ENCODE measurements around the gene CLEC2D.
"Not testable (repeated sequence)": the region's sequence is repeated elsewhere in the genome, so short reads cannot be mapped to it uniquely, and the experiment has no call there.

CLEC2D gene

GRCh38 chr12:9707864-9708808, 38.6 kb downstream of the CLEC2D start:
- peak overlapping the region in 5 of 11 experiments; percentile 7 to 37 (median 15); a peak in 7 of 22 replicates for H3K27ac ChIP-seq
- no peak for TF ChIP-seq Cebpa-rat (IDR thresholded peaks at IDR 0.05)
- H3K9ac ChIP-seq, result 0 out of 22 replicates have a peak overlapping the region, but pooled peaks of 1 of the 11 experiments have one; percentile 5
- no peaks in the 10 kb centered on the region for H4K20me1 ChIP-seq
- peak overlapping the region in 5 of 11 experiments; percentile 13 to 76 (median 56); a peak in 8 of 22 replicates for H3K4me2 ChIP-seq
- H3K27me3 ChIP-seq, result no peaks in the 10 kb centered on the region
- H3K4me3 ChIP-seq, result no peak overlapping the region
- no peaks in the 10 kb centered on the region for H3K36me3 ChIP-seq
- peaks cover 6 to 29% (median 15%) of the 10 kb centered on the region in 11 experiments; a peak in 18 of 22 replicates for H3K9me3 ChIP-seq (replicated peaks in 1 of 11)
- H3K4me1 ChIP-seq, result peaks cover 16 to 49% (median 30%) of the 10 kb centered on the region in 10 experiments

DNA sequence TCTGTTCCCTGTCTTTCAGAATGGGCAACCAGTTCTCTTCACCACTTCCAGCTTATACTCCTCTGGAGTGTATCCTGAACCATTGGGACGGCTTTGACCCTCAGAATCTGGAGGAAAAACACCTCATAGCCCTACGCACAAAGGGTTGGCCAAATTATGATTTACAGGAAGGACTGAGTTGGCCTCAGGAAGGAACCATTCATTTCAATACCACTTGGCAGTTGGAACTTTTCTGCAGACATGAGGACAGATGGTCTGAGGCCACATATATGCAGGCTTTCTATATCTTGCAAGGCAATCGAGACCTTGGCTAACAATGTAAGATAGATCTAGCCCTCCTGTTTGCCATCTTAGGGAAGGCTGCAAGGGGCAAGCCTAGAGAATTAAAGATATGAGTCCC, 39.3 kb downstream of the CLEC2D start:
- no peaks in the 10 kb centered on the region for H3K27me3 ChIP-seq
- peak overlapping the region in 4 of 11 experiments; percentile 41 to 76 (median 61); a peak in 4 of 22 replicates for H3K4me2 ChIP-seq
- peaks cover 23 to 52% (median 34%) of the 10 kb centered on the region in 10 experiments for H3K4me1 ChIP-seq
- peaks cover 6 to 29% (median 15%) of the 10 kb centered on the region in 11 experiments; a peak in 18 of 22 replicates for H3K9me3 ChIP-seq (replicated peaks in 1 of 11)
- H3K9ac ChIP-seq, result no peak overlapping the region
- H3K27ac ChIP-seq, result no peak overlapping the region; a peak in 1 of 22 replicates
- no peaks in the 10 kb centered on the region for H4K20me1 ChIP-seq
- no peak overlapping the region for H3K4me3 ChIP-seq
- H3K36me3 ChIP-seq, result no peaks in the 10 kb centered on the region
- no peak for TF ChIP-seq Cebpa-rat (IDR thresholded peaks at IDR 0.05)

DNA sequence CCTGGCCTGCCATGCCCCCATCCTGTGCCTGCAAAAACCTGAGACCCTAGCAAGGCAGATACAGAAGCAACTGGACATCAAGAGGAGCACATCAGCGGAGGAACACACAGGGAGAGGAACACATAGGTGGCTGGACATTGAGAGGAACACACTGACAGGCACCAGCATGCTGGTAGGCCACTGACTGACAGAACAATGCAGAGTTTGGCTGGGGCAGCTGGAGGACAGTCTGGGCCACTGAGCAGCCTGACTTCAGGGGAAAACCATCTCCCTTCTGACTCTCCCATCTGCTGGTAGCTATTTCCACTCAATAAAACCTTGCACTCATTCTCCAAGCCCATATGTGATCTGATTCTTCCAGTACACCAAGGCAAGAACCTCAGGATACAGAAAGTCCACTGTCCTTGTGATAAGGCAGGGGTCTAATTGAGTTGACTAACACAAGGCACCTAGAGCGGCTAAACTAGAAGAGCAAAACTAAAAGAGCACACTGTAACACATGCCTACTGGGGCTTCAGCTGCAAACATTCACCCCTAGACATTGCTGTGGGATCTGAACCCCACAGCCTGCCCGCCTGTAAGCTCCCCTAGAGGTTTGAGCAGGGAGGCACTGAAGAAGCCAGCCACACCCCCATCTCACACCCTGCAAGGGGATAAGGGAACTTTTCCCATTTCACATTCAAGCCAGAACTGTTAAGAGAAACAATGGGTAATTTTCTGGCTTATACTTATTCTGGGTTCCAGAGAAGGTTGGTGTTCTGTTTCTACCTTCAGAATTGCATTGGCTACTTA, 41.3 kb downstream of the CLEC2D start:
- Histone ChIP-seq H3K27ac (no peak overlapping the region), H3K27me3 (no peaks in the 10 kb centered on the region), H3K9ac (no peak overlapping the region), H3K4me2 (no peak overlapping the region), H4K20me1 (no peaks in the 10 kb centered on the region), H3K4me3 (no peak overlapping the region), H3K9me3 (replicated peaks in 1 of 11) (peaks cover 0 to 14% (median 1%) of the 10 kb centered on the region in 11 experiments; a peak in 9 of 22 replicates), H3K36me3 (no peaks in the 10 kb centered on the region), H3K4me1 (peaks cover 42 to 65% (median 49%) of the 10 kb centered on the region in 10 experiments)
- no peak for TF ChIP-seq Cebpa-rat (IDR thresholded peaks at IDR 0.05)

DNA sequence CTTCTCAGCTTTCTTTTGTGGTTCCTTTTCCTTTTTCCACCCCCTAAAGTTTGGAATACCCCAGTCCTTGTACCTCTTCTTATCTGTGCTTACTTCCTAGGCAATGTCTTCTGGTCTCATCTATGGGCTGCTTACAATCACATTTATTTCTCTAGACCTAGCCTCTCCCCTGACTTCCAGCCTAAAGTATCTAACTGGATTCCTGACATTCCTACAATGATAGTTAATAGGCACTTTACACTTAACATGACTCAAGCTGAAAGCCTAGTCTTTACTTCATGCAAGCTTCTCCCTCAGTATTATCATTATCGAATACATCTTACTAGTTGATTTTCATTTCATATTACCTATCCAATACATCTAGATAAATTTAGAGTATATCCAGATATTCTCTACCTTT, 42.2 kb downstream of the CLEC2D start:
- no peak for TF ChIP-seq Cebpa-rat (IDR thresholded peaks at IDR 0.05)
- peaks cover 0 to 22% (median 2%) of the 10 kb centered on the region in 11 experiments; a peak in 5 of 22 replicates for H3K9me3 ChIP-seq (replicated peaks in 1 of 11)
- H3K4me1 ChIP-seq, result peaks cover 36 to 58% (median 42%) of the 10 kb centered on the region in 10 experiments
- H3K36me3 ChIP-seq, result no peaks in the 10 kb centered on the region
- H3K4me2 ChIP-seq, result no peak overlapping the region
- no peaks in the 10 kb centered on the region for H4K20me1 ChIP-seq
- no peaks in the 10 kb centered on the region for H3K27me3 ChIP-seq
- no peak overlapping the region for H3K27ac ChIP-seq
- H3K9ac ChIP-seq, result no peak overlapping the region
- no peak overlapping the region for H3K4me3 ChIP-seq

DNA sequence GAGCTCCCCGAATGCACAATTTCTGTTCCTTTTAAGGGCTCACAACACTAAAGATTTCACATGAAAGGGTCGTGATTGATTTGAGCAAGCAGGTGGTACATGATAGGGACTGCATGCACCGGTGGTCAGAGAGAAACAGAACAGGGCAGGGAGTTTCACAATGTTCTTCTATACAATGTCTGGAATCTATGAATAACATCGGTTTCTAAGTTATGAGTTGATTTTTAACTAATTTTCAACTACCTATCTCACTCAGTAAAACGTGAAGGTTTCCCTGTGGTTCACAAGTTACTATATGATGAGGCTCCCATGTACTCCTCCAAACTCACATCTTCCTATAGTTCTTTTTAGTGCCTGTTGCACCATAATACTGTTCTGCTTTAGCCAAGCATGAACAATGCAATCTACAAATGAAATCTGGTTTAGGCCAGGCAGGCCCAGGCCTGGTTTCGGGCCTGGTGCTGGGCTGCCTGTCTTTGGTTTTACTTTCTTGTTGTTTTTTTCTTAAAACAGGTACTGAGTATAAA, 43.6 kb downstream of the CLEC2D start:
- not testable (repeated sequence) for H3K27me3 ChIP-seq, H4K20me1 ChIP-seq, H3K4me3 ChIP-seq, H3K9ac ChIP-seq, H3K36me3 ChIP-seq
- Histone ChIP-seq H3K4me1 (peaks cover 25 to 44% (median 34%) of the 10 kb centered on the region in 10 experiments), H3K27ac (peak overlapping the region in 6 of 11 experiments; percentile 0 to 63 (median 29); a peak in 5 of 22 replicates), H3K9me3 (replicated peaks in 1 of 11) (peaks cover 0 to 18% (median 4%) of the 10 kb centered on the region in 11 experiments; a peak in 6 of 22 replicates), H3K4me2 (peak overlapping the region in 9 of 11 experiments; percentile 7 to 68 (median 47); a peak in 14 of 22 replicates)

- no peak for TF ChIP-seq Cebpa-rat (IDR thresholded peaks at IDR 0.05)
- H3K4me1 ChIP-seq, result peaks cover 51 to 67% (median 58%) of the 10 kb centered on the region in 10 experiments
- 0 out of 22 replicates have a peak overlapping the region, but pooled peaks of 1 of the 11 experiments have one; percentile 3 for H3K4me2 ChIP-seq
- no peak overlapping the region for H3K4me3 ChIP-seq
- no peak overlapping the region for H3K27ac ChIP-seq
- no peaks in the 10 kb centered on the region for H3K27me3 ChIP-seq
- peaks cover 0 to 14% (median 4%) of the 10 kb centered on the region in 11 experiments; a peak in 6 of 22 replicates for H3K9me3 ChIP-seq (replicated peaks in 1 of 11)
- no peak overlapping the region for H3K9ac ChIP-seq
- no peaks in the 10 kb centered on the region for H3K36me3 ChIP-seq
- H4K20me1 ChIP-seq, result no peaks in the 10 kb centered on the region
Measured at GRCh38 chr12:9717070-9717925, 47.8 kb downstream of the CLEC2D start.

DNA sequence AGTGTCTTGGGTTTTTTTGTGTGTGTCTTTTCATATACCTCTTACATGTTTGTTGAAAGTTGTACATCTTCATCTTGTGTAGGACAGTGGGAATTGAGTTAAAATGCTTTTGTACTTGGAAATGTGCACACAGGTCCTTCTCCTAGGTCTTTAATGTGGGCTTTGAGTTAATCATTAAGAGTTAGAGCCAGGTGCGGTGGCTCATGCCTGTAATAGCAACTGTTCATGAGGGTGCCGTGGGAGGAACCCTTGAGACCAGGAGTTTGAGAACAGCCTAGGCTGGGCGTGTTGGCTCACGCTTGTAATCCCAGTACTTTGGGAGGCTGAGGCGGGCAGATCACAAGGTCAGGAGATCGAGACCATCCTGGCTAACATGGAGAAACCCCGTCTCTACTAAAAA, 49.5 kb downstream of the CLEC2D start:
- H4K20me1 ChIP-seq, result no peaks in the 10 kb centered on the region
- no peak overlapping the region for H3K4me3 ChIP-seq
- peaks cover 45 to 60% (median 53%) of the 10 kb centered on the region in 10 experiments for H3K4me1 ChIP-seq
- peak overlapping the region in 4 of 11 experiments; percentile 11 to 69 (median 38); a peak in 1 of 22 replicates for H3K4me2 ChIP-seq
- H3K27me3 ChIP-seq, result no peaks in the 10 kb centered on the region
- peaks cover 0 to 14% (median 4%) of the 10 kb centered on the region in 11 experiments; a peak in 6 of 22 replicates for H3K9me3 ChIP-seq (replicated peaks in 1 of 11)
- H3K9ac ChIP-seq, result no peak overlapping the region
- H3K27ac ChIP-seq, result no peak overlapping the region
- no peaks in the 10 kb centered on the region for H3K36me3 ChIP-seq
- TF ChIP-seq Cebpa-rat (IDR thresholded peaks at IDR 0.05), result no peak

DNA sequence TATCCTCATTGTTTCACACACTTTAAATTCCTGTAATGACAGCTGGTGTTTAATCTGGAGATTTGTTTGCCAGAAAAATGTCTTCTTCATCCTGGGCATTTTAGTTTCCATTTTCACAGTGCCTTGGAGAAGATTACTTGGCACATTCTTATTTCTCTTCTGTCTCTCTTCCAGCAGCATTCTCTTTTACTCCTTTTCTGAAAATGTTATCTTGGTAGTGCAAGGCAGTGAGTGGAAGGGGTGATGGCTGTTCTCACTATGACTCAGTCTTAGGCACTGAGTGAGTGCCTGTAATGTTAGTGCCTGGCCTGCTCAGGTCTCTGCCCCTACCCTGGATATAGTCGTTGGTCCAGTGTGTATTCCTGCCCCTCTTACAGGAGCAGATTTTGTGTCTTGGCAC, 50.3 kb downstream of the CLEC2D start:
- H3K4me2 ChIP-seq, result peak overlapping the region in 8 of 11 experiments; percentile 9 to 81 (median 38); a peak in 9 of 22 replicates
- H3K9me3 ChIP-seq (replicated peaks in 1 of 11), result peaks cover 0 to 14% (median 4%) of the 10 kb centered on the region in 11 experiments; a peak in 6 of 22 replicates
- no peaks in the 10 kb centered on the region for H4K20me1 ChIP-seq
- H3K9ac ChIP-seq, result no peak overlapping the region
- H3K27ac ChIP-seq, result peak overlapping the region in 8 of 11 experiments; percentile 2 to 74 (median 26); a peak in 8 of 22 replicates
- H3K27me3 ChIP-seq, result no peaks in the 10 kb centered on the region
- no peaks in the 10 kb centered on the region for H3K36me3 ChIP-seq
- H3K4me3 ChIP-seq, result no peak overlapping the region
- no peak for TF ChIP-seq Cebpa-rat (IDR thresholded peaks at IDR 0.05)
- peaks cover 37 to 53% (median 46%) of the 10 kb centered on the region in 10 experiments for H3K4me1 ChIP-seq

Data from BLaER1 treated with 17β-estradiol and CSF1 and Interleukin-3, amounts not matched to agents 10 nM and 100 nM (cell line).